Measurements from ENCODE around the gene C1orf232. TPM values are rescaled to one million over a fixed set of nuclear protein-coding genes. Genes with fewer than 3 reads are reported as not detected.
A peak's percentile ranks its signal among the peaks of the same experiment; 100 is the strongest.

C1orf232 gene
- total RNA-seq, 2 experiments from 2014 or later = not detected

GRCh38 chr1:26175346-26175745 is 6.6 kb upstream of the C1orf232 start:
- no peak overlapping the region for H3K27ac Mint-ChIP-seq
- H3K36me3 Mint-ChIP-seq (ENCODE audit: low read depth) = no peaks in the 10 kb centered on the region
- ChIA-PET POLR2A (interaction anchor here (1.4 kb wide), 1 partner anchor 17 kb away, joined by 3 read pairs; no protein-coding TSS in a partner anchor), CTCF (interaction anchor here (0.7 to 3.0 kb wide), 3 partner anchors 9 to 242 kb away, joined by 4 to 14 read pairs (median 8); partner anchors contain the start of gene CEP85)
- no peaks in the 10 kb centered on the region for H3K27me3 Mint-ChIP-seq
- H3K9me3 Mint-ChIP-seq = no peaks in the 10 kb centered on the region
- H3K4me3 Mint-ChIP-seq = no peak overlapping the region
- H3K4me1 Mint-ChIP-seq = peaks cover 11% of the 10 kb centered on the region
- no peak for DNase-seq

- no peak within 1 kb of the TSS for H3K27ac Mint-ChIP-seq
- peak within 1 kb of the TSS; percentile 83 for H3K4me3 Mint-ChIP-seq
- H3K36me3 Mint-ChIP-seq (ENCODE audit: low read depth) = no peaks in the 10 kb centered on the region
- no peak for DNase-seq
- POLR2A ChIA-PET = interaction anchor here (3.0 to 4.6 kb wide), 2 partner anchors 31 to 63 kb away, joined by 17 to 46 read pairs; partner anchors contain the start of gene CEP85
- CTCF ChIA-PET = interaction anchor here (0.6 to 3.6 kb wide), 4 partner anchors 14 to 62 kb away, joined by 3 to 37 read pairs (median 22); partner anchors contain the start of genes CEP85 and FAM110D
- H3K4me1 Mint-ChIP-seq = peaks cover 21% of the 10 kb centered on the region
- H3K27me3 Mint-ChIP-seq = no peaks in the 10 kb centered on the region
- no peaks in the 10 kb centered on the region for H3K9me3 Mint-ChIP-seq
Measured at GRCh38 chr1:26171084-26172072, 2.6 kb upstream of the C1orf232 start, which contains the start of gene ZNF593OS. Gene ZNF593OS, minus strand, starts transcription at chr1:26171832. Its CDS starts 171 bp downstream, at chr1:26171661.

- H3K4me1 Mint-ChIP-seq = peaks cover 27% of the 10 kb centered on the region
- no peaks in the 10 kb centered on the region for H3K36me3 Mint-ChIP-seq (ENCODE audit: low read depth)
- H3K27me3 Mint-ChIP-seq = no peaks in the 10 kb centered on the region
- DNase-seq = no peak
- peak overlapping the region; percentile 70 for H3K27ac Mint-ChIP-seq
- peak overlapping the region; percentile 83 for H3K4me3 Mint-ChIP-seq
- ChIA-PET CTCF (interaction anchor here (1.1 to 2.8 kb wide), 28 partner anchors 9 to 730 kb away, joined by 3 to 114 read pairs (median 5); partner anchors contain the start of genes CEP85, FAM110D, GPATCH3 and SH3BGRL3), POLR2A (interaction anchor here (1.2 to 4.6 kb wide), 10 partner anchors 11 to 246 kb away, joined by 3 to 46 read pairs (median 4); partner anchors contain the start of genes CEP85 and SH3BGRL3)
- H3K9me3 Mint-ChIP-seq = no peaks in the 10 kb centered on the region
Measured at GRCh38 chr1:26170472-26170821, 1.7 kb upstream of the C1orf232 start.

DNA sequence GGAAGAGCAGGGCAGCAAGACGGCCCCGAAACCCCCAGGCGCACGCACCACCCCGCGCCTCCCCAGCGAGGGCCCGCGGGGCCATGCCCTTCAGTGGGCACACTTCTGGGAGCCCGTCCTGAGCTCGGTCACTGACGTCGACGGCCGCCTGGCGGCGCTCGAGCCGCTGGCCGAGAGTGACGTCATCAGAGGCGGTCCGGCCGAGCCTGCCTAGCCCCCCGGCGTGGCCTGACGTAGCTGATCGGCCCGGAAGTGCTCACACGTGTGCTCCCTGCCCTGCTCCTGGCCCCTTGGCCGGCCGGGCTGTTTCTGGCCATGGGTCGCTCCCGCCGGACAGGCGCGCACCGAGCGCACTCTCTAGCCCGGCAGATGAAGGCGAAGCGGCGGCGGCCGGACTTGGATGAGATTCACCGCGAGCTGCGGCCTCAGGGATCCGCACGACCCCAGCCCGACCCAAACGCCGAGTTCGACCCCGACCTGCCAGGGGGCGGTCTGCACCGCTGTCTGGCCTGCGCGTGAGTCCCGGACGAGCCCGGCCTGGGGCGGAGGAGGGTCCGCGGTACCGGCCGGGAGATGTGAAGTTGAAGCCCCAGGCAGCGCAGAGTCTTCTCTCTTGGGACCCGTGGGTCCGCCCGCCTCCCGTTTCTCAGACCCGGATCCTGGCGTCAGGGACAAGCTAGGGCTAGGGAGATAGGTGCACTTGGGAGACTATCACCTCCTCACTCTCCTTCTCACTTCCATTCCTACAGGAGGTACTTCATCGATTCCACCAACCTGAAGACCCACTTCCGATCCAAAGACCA is 1.1 kb upstream of the C1orf232 start, which contains the start of gene ZNF593:
Gene ZNF593 (plus strand): TSS at position 240 of the 803 bp plus-strand sequence. CDS start 76 bp downstream, at position 316.
- Mint-ChIP-seq H3K4me1 (peaks cover 32% of the 10 kb centered on the region), H3K27me3 (no peaks in the 10 kb centered on the region), H3K36me3 (ENCODE audit: low read depth) (no peaks in the 10 kb centered on the region), H3K4me3 (peak within 1 kb of the TSS; percentile 83), H3K27ac (peak within 1 kb of the TSS; percentile 70), H3K9me3 (no peaks in the 10 kb centered on the region)
- peak; percentile 90 for DNase-seq
- CTCF ChIA-PET = interaction anchor here (0.7 to 2.8 kb wide), 62 partner anchors 8 to 730 kb away, joined by 3 to 114 read pairs (median 5); partner anchors contain the start of genes CD52, CEP85, CNKSR1 and FAM110D
- POLR2A ChIA-PET = interaction anchor here (0.6 to 4.6 kb wide), 13 partner anchors 12 to 264 kb away, joined by 3 to 46 read pairs (median 4); partner anchors contain the start of genes CEP85, PAFAH2, SH3BGRL3 and STMN1

GRCh38 chr1:26169198-26169554 is 413 bp upstream of the C1orf232 start:
- peaks cover 37% of the 10 kb centered on the region for H3K4me1 Mint-ChIP-seq
- POLR2A ChIA-PET = interaction anchor here (0.6 to 4.6 kb wide), 13 partner anchors 13 to 263 kb away, joined by 3 to 46 read pairs (median 4); partner anchors contain the start of genes CEP85, PAFAH2, SH3BGRL3 and STMN1
- H3K27me3 Mint-ChIP-seq = peaks cover 5% of the 10 kb centered on the region
- H3K4me3 Mint-ChIP-seq = peak overlapping the region; percentile 83
- CTCF ChIA-PET = interaction anchor here (0.7 to 2.8 kb wide), 52 partner anchors 8 to 331 kb away, joined by 3 to 114 read pairs (median 5); partner anchors contain the start of genes CD52, CEP85, CNKSR1 and FAM110D
- no peaks in the 10 kb centered on the region for H3K9me3 Mint-ChIP-seq
- no peak overlapping the region for H3K27ac Mint-ChIP-seq
- no peaks in the 10 kb centered on the region for H3K36me3 Mint-ChIP-seq (ENCODE audit: low read depth)
- no peak for DNase-seq

DNA sequence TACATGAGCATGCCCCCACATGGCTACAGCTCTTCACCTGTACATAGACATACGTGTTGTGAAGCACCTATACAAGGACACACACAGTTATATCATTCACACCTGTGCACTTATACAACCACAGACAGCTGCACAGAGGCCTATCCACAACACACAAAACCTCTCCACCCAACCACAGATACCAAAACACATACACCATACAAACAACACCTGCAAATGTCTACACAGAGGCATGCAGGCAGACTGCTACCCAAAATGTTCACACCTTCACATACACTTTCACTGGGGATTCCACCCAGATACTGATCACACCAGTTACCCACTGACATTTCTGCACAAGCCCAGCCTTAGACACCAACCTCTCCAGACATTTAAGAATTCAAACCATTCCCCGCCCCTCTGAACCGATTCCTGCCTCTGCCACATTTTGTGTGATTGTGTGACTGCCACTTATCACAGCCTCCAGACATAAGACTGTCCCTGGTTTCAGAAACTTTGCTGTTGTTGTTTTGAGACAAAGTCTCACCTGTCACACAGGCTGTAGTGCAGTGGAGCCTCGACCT is 2.0 kb downstream of the C1orf232 start:
- Mint-ChIP-seq H3K4me3 (no peak overlapping the region), H3K27me3 (peaks cover 21% of the 10 kb centered on the region), H3K36me3 (ENCODE audit: low read depth) (no peaks in the 10 kb centered on the region), H3K4me1 (peaks cover 44% of the 10 kb centered on the region), H3K27ac (no peak overlapping the region), H3K9me3 (no peaks in the 10 kb centered on the region)
- DNase-seq = no peak
- POLR2A ChIA-PET = interaction anchor here (0.6 to 1.1 kb wide), 2 partner anchors 40 to 67 kb away, joined by 3 read pairs; partner anchors contain the start of gene CEP85
- CTCF ChIA-PET = interaction anchor here (1.0 kb wide), 1 partner anchor 67 kb away, joined by 3 read pairs; the partner anchor contains the start of gene CEP85

DNA sequence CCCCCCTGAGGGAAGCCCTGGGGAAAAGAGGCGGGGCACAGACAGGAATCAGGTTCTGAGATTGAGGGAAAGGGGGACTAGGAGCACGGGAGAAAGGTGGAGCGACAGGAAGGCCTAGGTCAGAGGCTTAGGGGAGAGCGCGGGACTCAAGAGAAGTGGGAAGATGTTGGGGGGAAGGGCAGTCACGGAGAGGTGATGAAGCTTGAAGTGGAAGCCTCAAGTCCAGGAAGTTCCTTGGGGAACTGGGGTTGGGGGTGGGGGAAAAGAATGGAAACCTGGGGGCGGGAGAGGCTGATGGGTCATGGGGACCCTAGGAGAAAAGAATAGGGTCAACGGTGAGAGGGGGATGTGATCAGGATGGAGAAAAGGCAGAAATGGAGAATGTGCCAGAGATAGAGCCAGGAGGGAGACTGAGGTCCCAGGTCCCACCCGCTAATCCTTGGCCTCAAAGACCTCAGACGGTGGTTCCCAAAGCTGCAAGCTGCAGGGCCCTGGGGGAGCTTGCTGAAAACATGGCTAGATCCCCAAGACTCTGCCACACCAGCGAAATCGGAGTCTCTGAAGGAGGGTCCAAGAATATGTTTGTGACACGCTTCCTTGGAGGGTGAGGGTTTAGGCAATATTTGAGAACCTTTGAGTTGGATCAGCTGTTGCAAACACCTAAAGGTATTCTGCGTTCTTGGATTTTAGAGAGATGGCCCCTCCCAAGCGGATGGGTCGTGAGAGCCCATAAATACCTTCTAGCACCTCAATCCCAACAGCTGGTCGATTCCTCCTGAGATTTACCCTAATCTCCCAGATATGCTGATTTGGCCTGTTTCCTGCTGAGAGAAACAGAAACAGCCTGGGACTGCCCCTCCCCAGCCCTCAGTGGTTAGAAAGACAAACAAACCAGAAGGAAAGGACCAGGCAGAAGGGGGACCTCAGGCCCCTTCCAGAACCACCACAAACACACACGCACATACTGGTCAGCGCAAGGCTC is 3.6 kb downstream of the C1orf232 start:
- H3K36me3 Mint-ChIP-seq (ENCODE audit: low read depth) = no peaks in the 10 kb centered on the region
- no peak overlapping the region for H3K27ac Mint-ChIP-seq
- H3K4me3 Mint-ChIP-seq = peak overlapping the region; percentile 7
- ChIA-PET CTCF (interaction anchor here (0.8 to 2.3 kb wide), 5 partner anchors 8 to 70 kb away, joined by 3 to 8 read pairs (median 4); partner anchors contain the start of gene CEP85), POLR2A (no interaction called here)
- H3K27me3 Mint-ChIP-seq = peaks cover 26% of the 10 kb centered on the region
- peaks cover 31% of the 10 kb centered on the region for H3K4me1 Mint-ChIP-seq
- no peak for DNase-seq
- H3K9me3 Mint-ChIP-seq = no peaks in the 10 kb centered on the region

DNA sequence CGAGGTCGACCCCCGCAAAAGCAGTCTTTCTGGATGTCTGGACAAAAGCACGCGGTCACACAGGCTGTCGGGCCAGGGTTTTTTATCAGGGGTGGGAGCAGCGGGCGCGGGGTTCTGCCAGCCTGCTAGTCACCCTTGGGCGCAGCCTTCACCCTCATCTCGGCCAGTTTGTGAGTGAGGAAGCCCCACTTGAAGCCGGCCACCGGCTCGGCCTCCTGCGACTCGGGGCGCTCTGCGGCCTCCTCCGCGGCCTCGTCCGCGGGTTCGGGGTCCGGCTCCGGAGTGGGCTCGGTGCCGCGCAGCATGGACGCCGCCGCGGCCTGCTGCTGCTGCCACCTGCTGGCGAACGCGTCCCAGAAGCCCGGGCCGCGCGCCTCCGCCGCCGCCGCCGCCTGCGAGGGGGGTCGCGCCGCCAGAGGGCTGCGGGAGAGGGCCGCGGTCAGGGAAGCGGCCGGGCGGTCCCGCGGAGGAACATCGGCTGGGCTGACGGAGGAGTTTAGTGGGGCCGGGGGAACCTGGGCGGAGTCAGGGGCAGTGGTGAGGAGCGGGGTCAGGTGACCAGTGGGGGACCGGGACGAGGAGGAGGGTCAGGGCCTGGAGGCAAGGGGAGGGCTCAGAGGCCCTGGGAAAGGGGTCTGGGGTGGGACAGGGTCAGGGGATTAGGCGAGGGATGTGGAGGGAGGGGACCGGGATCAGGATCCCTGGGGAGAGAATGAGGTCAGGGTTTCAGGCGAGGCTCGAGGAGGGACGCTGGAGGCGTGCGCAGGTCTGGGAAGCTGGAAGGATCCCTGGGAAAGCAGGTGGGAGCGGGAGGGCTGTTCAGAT is 4.5 kb downstream of the C1orf232 start:
- Mint-ChIP-seq H3K36me3 (ENCODE audit: low read depth) (no peaks in the 10 kb centered on the region), H3K4me3 (no peak overlapping the region), H3K27me3 (peaks cover 32% of the 10 kb centered on the region), H3K9me3 (no peaks in the 10 kb centered on the region), H3K4me1 (peaks cover 31% of the 10 kb centered on the region), H3K27ac (no peak overlapping the region)
- peak; percentile 52 for DNase-seq
- ChIA-PET POLR2A (interaction anchor here (2.0 kb wide), 1 partner anchor 70 kb away, joined by 7 read pairs; the partner anchor contains the start of gene CEP85), CTCF (interaction anchor here (0.7 to 2.3 kb wide), 9 partner anchors 19 to 268 kb away, joined by 3 to 8 read pairs (median 3); partner anchors contain the start of genes CEP85 and DHDDS)

- Mint-ChIP-seq H3K27me3 (peaks cover 37% of the 10 kb centered on the region), H3K36me3 (ENCODE audit: low read depth) (no peaks in the 10 kb centered on the region), H3K27ac (no peak overlapping the region), H3K4me1 (peaks cover 30% of the 10 kb centered on the region), H3K4me3 (no peak overlapping the region), H3K9me3 (no peaks in the 10 kb centered on the region)
- CTCF ChIA-PET = interaction anchor here (0.7 to 2.3 kb wide), 9 partner anchors 18 to 269 kb away, joined by 3 to 5 read pairs (median 3); partner anchors contain the start of genes CEP85 and DHDDS
- POLR2A ChIA-PET = interaction anchor here (2.0 kb wide), 1 partner anchor 70 kb away, joined by 7 read pairs; the partner anchor contains the start of gene CEP85
- no peak for DNase-seq
Measured at GRCh38 chr1:26163684-26164035, 5.1 kb downstream of the C1orf232 start.

- H3K4me3 Mint-ChIP-seq = no peak overlapping the region
- ChIA-PET CTCF (interaction anchor here (1.2 to 2.7 kb wide), 6 partner anchors 23 to 255 kb away, joined by 3 to 14 read pairs (median 4); partner anchors contain the start of gene CEP85), POLR2A (interaction anchor here (0.7 to 2.0 kb wide), 2 partner anchors 36 to 72 kb away, joined by 3 to 7 read pairs; partner anchors contain the start of gene CEP85)
- H3K4me1 Mint-ChIP-seq = peaks cover 30% of the 10 kb centered on the region
- H3K27ac Mint-ChIP-seq = no peak overlapping the region
- no peaks in the 10 kb centered on the region for H3K9me3 Mint-ChIP-seq
- DNase-seq = no peak
- H3K36me3 Mint-ChIP-seq (ENCODE audit: low read depth) = no peaks in the 10 kb centered on the region
- H3K27me3 Mint-ChIP-seq = peaks cover 47% of the 10 kb centered on the region
Measured at GRCh38 chr1:26162220-26162709, 6.5 kb downstream of the C1orf232 start.
